Measurements from ENCODE around the gene KANSL1. TPM values are rescaled to one million over a fixed set of nuclear protein-coding genes. Genes with fewer than 3 reads are reported as not detected.

KANSL1 gene
- total and polyA plus RNA-seq, 2 experiments from 2014 or later: 12.2 to 38.2 TPM

DNA sequence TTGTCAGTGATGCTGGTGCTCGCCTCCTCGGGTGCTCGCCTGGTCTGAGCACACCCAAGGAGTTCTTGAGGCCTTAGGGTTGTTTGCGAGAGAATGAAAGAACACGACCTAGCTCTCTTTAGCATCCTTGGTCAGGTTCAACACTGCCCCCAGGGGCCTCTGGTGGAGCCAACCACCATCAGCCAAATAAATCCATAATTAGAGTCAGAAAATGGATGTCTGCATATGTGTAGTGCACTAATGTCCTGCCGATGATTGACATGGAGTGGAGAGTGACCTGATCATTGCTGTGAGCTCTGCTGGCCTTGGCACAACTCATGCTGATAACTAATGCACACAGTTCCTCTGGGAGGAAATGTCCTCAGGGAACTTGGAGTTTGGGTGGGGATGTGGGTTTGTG, 202.3 kb downstream of the KANSL1 start:
- Histone ChIP-seq H4K20me1 (ENCODE audit: insufficient read depth) (no peaks in the 10 kb centered on the region), H3K9ac (no peak overlapping the region), H3K4me3 (no peak overlapping the region), H3F3A (ENCODE audit: insufficient read depth) (no peaks in the 10 kb centered on the region), H3K79me2 (ENCODE audit: insufficient read depth) (no peaks in the 10 kb centered on the region), H3K36me3 (ENCODE audit: low read depth) (no peaks in the 10 kb centered on the region), H3K27me3 (replicated peaks; ENCODE audit: insufficient read depth) (peaks cover 1% of the 10 kb centered on the region; the same call in 1 of the 2 replicates), H3K4me1 (ENCODE audit: insufficient read depth) (no peaks in the 10 kb centered on the region), H3K9me3 (ENCODE audit: low read depth) (no peaks in the 10 kb centered on the region), H2AFZ (no peak overlapping the region), H3K27ac (no peak overlapping the region), H3K4me2 (ENCODE audit: unreplicated experiment) (no peak overlapping the region), H3K9me2 (ENCODE audit: insufficient read depth) (no peaks in the 10 kb centered on the region)
- TF ChIP-seq EZH2 (IDR thresholded peaks at IDR 0.05; ENCODE audit: insufficient read depth, poor library complexity, severe bottlenecking) (no peak), EZH2phosphoT487 (IDR thresholded peaks at IDR 0.05; ENCODE audit: insufficient read depth, low read depth) (no peak)
- in situ Hi-C loops (cut with MboI): no loop called here
- WGBS, 2 experiments (ENCODE audit: low coverage in 1 of 2, low lambda C conversion rate in 2 of 2, missing lambda C conversion rate in 2 of 2): 70 to 76% methylated on average over 6 of the region's 6 CpGs
- no peak for DNase-seq

DNA sequence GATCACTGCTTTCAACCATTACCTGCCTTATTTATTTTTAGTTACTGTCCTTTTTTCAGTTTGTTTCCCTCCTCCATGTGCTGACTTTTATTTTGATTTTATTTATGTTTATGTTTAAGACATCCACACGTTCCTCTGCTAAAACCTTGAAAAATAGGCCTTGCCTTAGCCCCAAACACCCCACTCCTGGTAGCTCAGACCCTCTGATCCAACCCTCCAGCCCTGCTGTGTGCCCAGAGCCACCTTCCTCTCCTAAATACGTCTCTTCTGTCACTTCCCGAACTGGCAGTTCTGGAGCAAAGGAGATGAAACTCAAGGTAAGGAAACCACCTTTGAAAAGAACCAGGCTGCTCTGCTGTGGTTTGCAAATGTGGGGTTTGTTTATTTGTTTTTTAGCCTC, 203.5 kb downstream of the KANSL1 start:
- Histone ChIP-seq H3K27ac (no peak overlapping the region), H2AFZ (no peak overlapping the region), H3K9me3 (ENCODE audit: low read depth) (no peaks in the 10 kb centered on the region), H4K20me1 (ENCODE audit: insufficient read depth) (no peaks in the 10 kb centered on the region), H3K36me3 (ENCODE audit: low read depth) (no peaks in the 10 kb centered on the region), H3K9me2 (ENCODE audit: insufficient read depth) (no peaks in the 10 kb centered on the region), H3K4me2 (ENCODE audit: unreplicated experiment) (no peak overlapping the region), H3K27me3 (replicated peaks; ENCODE audit: insufficient read depth) (peaks cover 13% of the 10 kb centered on the region; the same call in 1 of the 2 replicates), H3K4me1 (ENCODE audit: insufficient read depth) (no peaks in the 10 kb centered on the region), H3F3A (ENCODE audit: insufficient read depth) (no peaks in the 10 kb centered on the region), H3K9ac (no peak overlapping the region), H3K4me3 (no peak overlapping the region), H3K79me2 (ENCODE audit: insufficient read depth) (no peaks in the 10 kb centered on the region)
- DNase-seq: no peak
- 38 to 43% methylated on average over 3 of the region's 3 CpGs for WGBS, 2 experiments (ENCODE audit: low coverage in 1 of 2, low lambda C conversion rate in 2 of 2, missing lambda C conversion rate in 2 of 2)
- in situ Hi-C loops (cut with MboI): no loop called here
- TF ChIP-seq EZH2 (IDR thresholded peaks at IDR 0.05; ENCODE audit: insufficient read depth, poor library complexity, severe bottlenecking) (no peak), EZH2phosphoT487 (IDR thresholded peaks at IDR 0.05; ENCODE audit: insufficient read depth, low read depth) (no peak)

DNA sequence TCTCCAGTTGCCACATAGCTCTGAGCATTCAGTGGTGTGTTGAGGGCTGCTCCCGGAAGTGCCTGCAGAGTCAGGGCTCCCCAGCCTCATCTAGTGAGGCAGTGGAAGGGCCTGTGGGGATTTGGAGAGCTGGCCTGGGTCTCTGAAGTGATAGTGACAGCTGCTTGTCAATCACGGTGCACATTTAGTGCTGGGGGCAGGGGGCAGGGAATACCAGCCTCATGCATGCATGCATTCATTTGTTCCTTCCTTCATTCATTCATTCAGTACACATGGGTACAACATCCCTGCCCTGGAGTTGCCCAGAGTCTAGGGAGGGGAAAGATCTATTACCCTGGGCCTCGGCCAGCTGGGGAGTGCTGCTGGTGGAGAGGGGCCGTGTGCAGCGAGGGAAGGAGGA, 205.5 kb downstream of the KANSL1 start:
- WGBS, 2 experiments (ENCODE audit: low coverage in 1 of 2, low lambda C conversion rate in 2 of 2, missing lambda C conversion rate in 2 of 2): 52 to 78% methylated on average over 5 of the region's 5 CpGs
- H3K9me3 ChIP-seq (ENCODE audit: low read depth): no peaks in the 10 kb centered on the region
- no peaks in the 10 kb centered on the region for H3K36me3 ChIP-seq (ENCODE audit: low read depth)
- no peaks in the 10 kb centered on the region for H3K4me1 ChIP-seq (ENCODE audit: insufficient read depth)
- DNase-seq: no peak
- H3K27me3 ChIP-seq (replicated peaks; ENCODE audit: insufficient read depth): peaks cover 13% of the 10 kb centered on the region; the same call in 1 of the 2 replicates
- TF ChIP-seq EZH2 (IDR thresholded peaks at IDR 0.05; ENCODE audit: insufficient read depth, poor library complexity, severe bottlenecking) (no peak), EZH2phosphoT487 (IDR thresholded peaks at IDR 0.05; ENCODE audit: insufficient read depth, low read depth) (no peak)
- no peaks in the 10 kb centered on the region for H3K79me2 ChIP-seq (ENCODE audit: insufficient read depth)
- in situ Hi-C loops (cut with MboI): no loop called here
- H3K9ac ChIP-seq: no peak overlapping the region
- no peak overlapping the region for H3K27ac ChIP-seq
- no peak overlapping the region for H3K4me3 ChIP-seq
- no peak overlapping the region for H2AFZ ChIP-seq
- H3F3A ChIP-seq (ENCODE audit: insufficient read depth): no peaks in the 10 kb centered on the region
- no peaks in the 10 kb centered on the region for H4K20me1 ChIP-seq (ENCODE audit: insufficient read depth)
- H3K4me2 ChIP-seq (ENCODE audit: unreplicated experiment): no peak overlapping the region
- no peaks in the 10 kb centered on the region for H3K9me2 ChIP-seq (ENCODE audit: insufficient read depth)

DNA sequence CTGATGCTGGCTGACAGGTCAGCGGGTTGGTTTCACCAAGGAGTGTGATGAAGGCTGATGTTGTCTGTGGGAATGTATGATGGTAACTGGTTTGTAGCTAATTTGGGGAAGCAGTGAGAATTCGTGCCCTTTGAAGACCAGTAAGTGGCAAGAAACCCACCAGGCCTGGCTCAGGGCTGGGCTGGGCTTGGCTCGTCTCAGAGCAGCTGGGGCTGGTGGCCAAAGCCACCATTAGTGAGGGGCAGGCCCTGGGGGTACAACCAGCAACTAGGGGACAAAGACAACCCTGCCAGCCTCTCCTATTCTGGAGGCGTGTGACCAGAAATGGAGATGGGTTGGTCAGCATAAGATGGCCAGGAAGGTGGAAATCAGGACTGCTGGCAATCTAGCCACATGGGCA, 207.2 kb downstream of the KANSL1 start:
- no peaks in the 10 kb centered on the region for H3K79me2 ChIP-seq (ENCODE audit: insufficient read depth)
- TF ChIP-seq EZH2 (IDR thresholded peaks at IDR 0.05; ENCODE audit: insufficient read depth, poor library complexity, severe bottlenecking) (no peak), EZH2phosphoT487 (IDR thresholded peaks at IDR 0.05; ENCODE audit: insufficient read depth, low read depth) (no peak)
- no peak overlapping the region for H2AFZ ChIP-seq
- no peak overlapping the region for H3K4me2 ChIP-seq (ENCODE audit: unreplicated experiment)
- H3K9me2 ChIP-seq (ENCODE audit: insufficient read depth): no peaks in the 10 kb centered on the region
- H3F3A ChIP-seq (ENCODE audit: insufficient read depth): no peaks in the 10 kb centered on the region
- H3K27me3 ChIP-seq (replicated peaks; ENCODE audit: insufficient read depth): peaks cover 13% of the 10 kb centered on the region; the same call in 1 of the 2 replicates
- H3K27ac ChIP-seq: no peak overlapping the region
- H3K36me3 ChIP-seq (ENCODE audit: low read depth): no peaks in the 10 kb centered on the region
- no peak overlapping the region for H3K9ac ChIP-seq
- 47 to 66% methylated on average over 4 of the region's 4 CpGs for WGBS, 2 experiments (ENCODE audit: low coverage in 1 of 2, low lambda C conversion rate in 2 of 2, missing lambda C conversion rate in 2 of 2)
- H3K4me1 ChIP-seq (ENCODE audit: insufficient read depth): no peaks in the 10 kb centered on the region
- DNase-seq: no peak
- in situ Hi-C loops (cut with MboI): no loop called here
- no peaks in the 10 kb centered on the region for H4K20me1 ChIP-seq (ENCODE audit: insufficient read depth)
- no peaks in the 10 kb centered on the region for H3K9me3 ChIP-seq (ENCODE audit: low read depth)
- H3K4me3 ChIP-seq: no peak overlapping the region

DNA sequence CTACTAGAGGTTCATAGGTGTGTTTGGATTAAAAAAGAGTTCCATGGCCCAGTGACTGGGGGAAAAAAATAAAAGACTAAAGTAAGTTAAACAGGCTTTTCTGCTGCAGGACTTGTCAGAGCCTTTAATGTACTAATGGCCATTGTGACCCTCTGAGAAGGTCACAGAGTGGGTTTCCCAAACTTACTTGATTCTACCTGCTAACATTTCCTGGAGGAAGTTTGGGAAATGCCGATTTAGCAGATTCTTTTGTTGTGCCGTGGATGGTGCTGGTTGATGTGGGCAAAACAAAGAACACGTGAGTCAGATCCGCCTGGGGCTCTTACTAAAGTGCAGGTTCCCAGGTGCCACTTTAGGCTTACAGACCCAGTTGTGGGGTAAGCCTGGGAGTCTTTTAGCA, 207.8 kb downstream of the KANSL1 start:
- Histone ChIP-seq H3K9me2 (ENCODE audit: insufficient read depth) (no peaks in the 10 kb centered on the region), H3K27ac (no peak overlapping the region), H3K4me2 (ENCODE audit: unreplicated experiment) (no peak overlapping the region), H3K27me3 (replicated peaks; ENCODE audit: insufficient read depth) (peaks cover 13% of the 10 kb centered on the region; the same call in 1 of the 2 replicates), H4K20me1 (ENCODE audit: insufficient read depth) (no peaks in the 10 kb centered on the region), H3K9me3 (ENCODE audit: low read depth) (no peaks in the 10 kb centered on the region), H3K79me2 (ENCODE audit: insufficient read depth) (no peaks in the 10 kb centered on the region), H3K36me3 (ENCODE audit: low read depth) (no peaks in the 10 kb centered on the region), H3K4me3 (no peak overlapping the region), H2AFZ (no peak overlapping the region), H3F3A (ENCODE audit: insufficient read depth) (no peaks in the 10 kb centered on the region), H3K9ac (no peak overlapping the region), H3K4me1 (ENCODE audit: insufficient read depth) (no peaks in the 10 kb centered on the region)
- no peak for DNase-seq
- in situ Hi-C loops (cut with MboI): no loop called here
- 75 to 82% methylated on average over 4 of the region's 4 CpGs for WGBS, 2 experiments (ENCODE audit: low coverage in 1 of 2, low lambda C conversion rate in 2 of 2, missing lambda C conversion rate in 2 of 2)
- TF ChIP-seq EZH2phosphoT487 (IDR thresholded peaks at IDR 0.05; ENCODE audit: insufficient read depth, low read depth) (no peak), EZH2 (IDR thresholded peaks at IDR 0.05; ENCODE audit: insufficient read depth, poor library complexity, severe bottlenecking) (no peak)

Data from GM23248 (cell line).